ENCODE data around the gene LDHA. TPM values are rescaled to one million over a fixed set of nuclear protein-coding genes. Genes with fewer than 3 reads are reported as not detected.

The LDHA gene
- 1,673 and 1,779 TPM in 2 replicates for total RNA-seq

GRCh38 chr11:18394275-18394927 is at the start of gene LDHA:
TSS of gene LDHA (plus strand) at chr11:18394563. CDS start at chr11:18396843, 2,280 bp downstream.

GRCh38 chr11:18455686-18456372 is 61.5 kb downstream of the LDHA start, which contains the start of gene LDHAL6A:
TSS of gene LDHAL6A (plus strand) at chr11:18455856. CDS start at chr11:18456681, 825 bp downstream.

Other genes with a start within 250 kb of the LDHA start
- not detected in 2 replicates for gene MRGPRX4, start 221.7 kb upstream of the LDHA start, total RNA-seq
- 0.42 and 0.56 TPM in 2 replicates for gene SAA4, start 157.8 kb upstream of the LDHA start, total RNA-seq
- gene SAA2, start 145.9 kb upstream of the LDHA start, total RNA-seq = 4.7 and 11.7 TPM in 2 replicates
- gene SAA1, start 128.3 kb upstream of the LDHA start, total RNA-seq = 11.6 and 21.5 TPM in 2 replicates
- 17.8 and 21.0 TPM in 2 replicates for gene HPS5, start 72.4 kb upstream of the LDHA start, total RNA-seq
- gene GTF2H1, start 72.0 kb upstream of the LDHA start, total RNA-seq = 30.8 and 45.2 TPM in 2 replicates
- not detected in 2 replicates for gene LDHC, start 17.8 kb downstream of the LDHA start, total RNA-seq
- gene LDHAL6A, start 61.3 kb downstream of the LDHA start, total RNA-seq = not detected in 2 replicates
- 73.8 and 104 TPM in 2 replicates for gene TSG101, start 132.4 kb downstream of the LDHA start, total RNA-seq
- gene UEVLD, start 194.2 kb downstream of the LDHA start, total RNA-seq = 15.4 and 21.2 TPM in 2 replicates
- 0.42 and 0.85 TPM in 2 replicates for gene MISFA, start 205.2 kb downstream of the LDHA start, total RNA-seq
- 9.7 and 18.4 TPM in 2 replicates for gene SPTY2D1, start 239.8 kb downstream of the LDHA start, total RNA-seq

Data from airway epithelial cell (primary cell).